ENCODE results near the gene DRC7. TPM values are rescaled to one million over a fixed set of nuclear protein-coding genes. Genes with fewer than 3 reads are reported as not detected.
"Not testable (repeated sequence)": the region's sequence is repeated elsewhere in the genome, so short reads cannot be mapped to it uniquely, and the experiment has no call there.

The DRC7 gene
- total RNA-seq, 1 donor from 2014 or later, result not detected

DNA sequence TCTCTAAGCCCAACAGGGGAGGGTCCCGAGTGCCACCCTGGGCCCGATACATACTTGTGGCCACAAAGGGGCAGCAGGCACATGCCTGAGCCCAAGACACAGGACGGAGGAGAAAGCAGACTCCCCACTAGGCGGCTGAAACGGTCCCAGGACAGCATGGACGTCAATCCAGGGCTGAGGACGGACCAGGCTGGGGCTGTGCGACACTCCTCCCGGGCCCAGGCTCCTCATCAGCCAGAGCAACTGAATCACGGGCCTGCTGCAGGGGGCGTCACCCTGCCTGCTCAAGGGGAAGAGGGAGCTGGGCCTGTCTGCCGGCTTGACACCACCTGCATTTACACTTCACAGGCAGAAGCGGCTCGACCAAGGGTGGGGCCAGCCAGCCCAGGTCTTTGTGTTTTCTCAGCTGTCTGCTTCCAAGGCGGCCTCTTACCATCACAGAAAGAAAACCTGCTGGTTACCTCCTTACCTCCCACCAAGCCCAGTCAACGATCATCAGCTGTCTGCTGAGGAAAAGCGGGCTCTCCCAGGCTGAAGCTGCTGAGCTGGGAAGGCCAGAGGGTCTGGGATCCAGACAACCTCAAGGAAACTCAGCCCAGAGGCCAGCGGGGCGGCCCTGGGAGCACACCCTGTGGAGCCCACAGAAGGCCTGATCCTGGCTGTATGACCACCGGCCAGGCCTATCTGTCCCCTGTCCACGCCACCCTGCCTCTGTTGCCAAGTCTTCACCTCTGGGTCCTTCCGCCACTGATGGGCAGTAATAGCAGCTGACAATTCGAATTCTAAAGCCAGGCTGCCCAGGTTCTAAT is 81.3 kb downstream of the DRC7 start:
- TF ChIP-seq, protein P1, sequence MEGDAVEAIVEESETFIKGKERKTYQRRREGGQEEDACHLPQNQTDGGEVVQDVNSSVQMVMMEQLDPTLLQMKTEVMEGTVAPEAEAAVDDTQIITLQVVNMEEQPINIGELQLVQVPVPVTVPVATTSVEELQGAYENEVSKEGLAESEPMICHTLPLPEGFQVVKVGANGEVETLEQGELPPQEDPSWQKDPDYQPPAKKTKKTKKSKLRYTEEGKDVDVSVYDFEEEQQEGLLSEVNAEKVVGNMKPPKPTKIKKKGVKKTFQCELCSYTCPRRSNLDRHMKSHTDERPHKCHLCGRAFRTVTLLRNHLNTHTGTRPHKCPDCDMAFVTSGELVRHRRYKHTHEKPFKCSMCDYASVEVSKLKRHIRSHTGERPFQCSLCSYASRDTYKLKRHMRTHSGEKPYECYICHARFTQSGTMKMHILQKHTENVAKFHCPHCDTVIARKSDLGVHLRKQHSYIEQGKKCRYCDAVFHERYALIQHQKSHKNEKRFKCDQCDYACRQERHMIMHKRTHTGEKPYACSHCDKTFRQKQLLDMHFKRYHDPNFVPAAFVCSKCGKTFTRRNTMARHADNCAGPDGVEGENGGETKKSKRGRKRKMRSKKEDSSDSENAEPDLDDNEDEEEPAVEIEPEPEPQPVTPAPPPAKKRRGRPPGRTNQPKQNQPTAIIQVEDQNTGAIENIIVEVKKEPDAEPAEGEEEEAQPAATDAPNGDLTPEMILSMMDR (IDR thresholded peaks at IDR 0.05; ENCODE audit: partially characterized antibody, unreplicated experiment), result peak; percentile 48
- H3K27ac Mint-ChIP-seq (ENCODE audit: unreplicated experiment), result no peak overlapping the region
- H3K27me3 Mint-ChIP-seq (ENCODE audit: unreplicated experiment), result no peaks in the 10 kb centered on the region
- peak; percentile 79 for DNase-seq
- H3K4me3 Mint-ChIP-seq (ENCODE audit: unreplicated experiment), result no peak overlapping the region
- no peaks in the 10 kb centered on the region for H3K9me3 Mint-ChIP-seq (ENCODE audit: unreplicated experiment)
- no peaks in the 10 kb centered on the region for H3K36me3 Mint-ChIP-seq (ENCODE audit: unreplicated experiment)
- H3K4me1 Mint-ChIP-seq (ENCODE audit: low read depth, unreplicated experiment), result peaks cover 2% of the 10 kb centered on the region

GRCh38 chr16:57778658-57779057 is 84.1 kb downstream of the DRC7 start:
- H3K27me3 Mint-ChIP-seq (ENCODE audit: unreplicated experiment), result peaks cover 2% of the 10 kb centered on the region
- H3K36me3 Mint-ChIP-seq (ENCODE audit: unreplicated experiment), result no peaks in the 10 kb centered on the region
- TF ChIP-seq, protein P1 (IDR thresholded peaks at IDR 0.05; ENCODE audit: partially characterized antibody, unreplicated experiment), result no peak
- H3K27ac Mint-ChIP-seq (ENCODE audit: unreplicated experiment), result no peak overlapping the region
- H3K4me3 Mint-ChIP-seq (ENCODE audit: unreplicated experiment), result no peak overlapping the region
- DNase-seq, result no peak
- H3K4me1 Mint-ChIP-seq (ENCODE audit: low read depth, unreplicated experiment), result peaks cover 2% of the 10 kb centered on the region
- peaks cover 1% of the 10 kb centered on the region for H3K9me3 Mint-ChIP-seq (ENCODE audit: unreplicated experiment)

GRCh38 chr16:57779836-57780235 is 85.2 kb downstream of the DRC7 start:
- not testable (repeated sequence) for H3K4me3 Mint-ChIP-seq (ENCODE audit: unreplicated experiment); H3K36me3 Mint-ChIP-seq (ENCODE audit: unreplicated experiment); H3K27ac Mint-ChIP-seq (ENCODE audit: unreplicated experiment); H3K9me3 Mint-ChIP-seq (ENCODE audit: unreplicated experiment); DNase-seq; H3K27me3 Mint-ChIP-seq (ENCODE audit: unreplicated experiment); H3K4me1 Mint-ChIP-seq (ENCODE audit: low read depth, unreplicated experiment)

- Mint-ChIP-seq H3K9me3 (ENCODE audit: unreplicated experiment) (peaks cover 1% of the 10 kb centered on the region), H3K36me3 (ENCODE audit: unreplicated experiment) (no peaks in the 10 kb centered on the region), H3K27ac (ENCODE audit: unreplicated experiment) (no peak overlapping the region), H3K4me1 (ENCODE audit: low read depth, unreplicated experiment) (no peaks in the 10 kb centered on the region), H3K27me3 (ENCODE audit: unreplicated experiment) (peaks cover 2% of the 10 kb centered on the region), H3K4me3 (ENCODE audit: unreplicated experiment) (no peak overlapping the region)
- DNase-seq, result no peak
- TF ChIP-seq, protein P1 (IDR thresholded peaks at IDR 0.05; ENCODE audit: partially characterized antibody, unreplicated experiment), result no peak
These were observed 86.7 kb downstream of the DRC7 start for GRCh38 chr16:57781349-57781740.

Small RNA genes lying within 50 kb of the gene (microRNA-seq; reads per million reads assigned to microRNA genes)
- gene MIR6772 (ENCODE audit: unreplicated experiment), result not detected

Other genes starting within 250 kb of the DRC7 start
- 129 TPM for gene CIAPIN1, start 247.4 kb upstream of the DRC7 start, total RNA-seq (ENCODE audit: unreplicated experiment)
- 45.1 TPM for gene COQ9, start 247.3 kb upstream of the DRC7 start, total RNA-seq (ENCODE audit: unreplicated experiment)
- 48.1 TPM for gene POLR2C, start 232.1 kb upstream of the DRC7 start, total RNA-seq (ENCODE audit: unreplicated experiment)
- gene DOK4, start 208.3 kb upstream of the DRC7 start, total RNA-seq (ENCODE audit: unreplicated experiment), result 23.4 TPM
- not detected for gene CCDC102A, start 158.2 kb upstream of the DRC7 start, total RNA-seq (ENCODE audit: unreplicated experiment)
- not detected for gene ADGRG5, start 152.2 kb upstream of the DRC7 start, total RNA-seq (ENCODE audit: unreplicated experiment)
- 116 TPM for gene ADGRG1, start 66.2 kb upstream of the DRC7 start, total RNA-seq (ENCODE audit: unreplicated experiment)
- gene ADGRG3, start 26.5 kb upstream of the DRC7 start, total RNA-seq (ENCODE audit: unreplicated experiment), result not detected
- 74.4 TPM for gene KATNB1, start 41.0 kb downstream of the DRC7 start, total RNA-seq (ENCODE audit: unreplicated experiment)
- gene KIFC3, start 107.7 kb downstream of the DRC7 start, total RNA-seq (ENCODE audit: unreplicated experiment), result 0.76 TPM

Data from glutamatergic neuron (in vitro differentiated cells).